HepG2 (cell line): Measurements from ENCODE around the gene GPATCH3. TPM values are rescaled to one million over a fixed set of nuclear protein-coding genes. Genes with fewer than 3 reads are reported as not detected.
A peak's percentile ranks its signal among the peaks of the same experiment; 100 is the strongest.

Experiments used
- LCORL ChIP-seq, 2 experiments: fragments of 450-650 bp in 1 of 2; sonication (generic) in 1 of 2; formaldehyde crosslinking in 1 of 2; IDR thresholded peaks; 2 replicates each; pipeline versions ENCODE4 v1.5.0 to v1.6.1; 2017 to 2020; ENCODE audit warnings: antibody characterized with exemption in 1 of 2, missing genetic modification reagents in 1 of 2
- MAF1 ChIP-seq: sonication (generic); formaldehyde crosslinking; IDR thresholded peaks from 2 replicates; pipeline ENCODE4 v1.5.0; 2020; ENCODE audit warnings: missing genetic modification reagents, borderline replicate concordance
- NFRKB ChIP-seq: fragments of 450-650 bp; IDR thresholded peaks from 2 replicates; pipeline ENCODE4 v1.6.1; 2017
- POLR2G ChIP-seq: fragments of 200-400 bp; formaldehyde crosslinking; IDR thresholded peaks from 2 replicates; pipeline ENCODE4 v1.6.1; 2018; ENCODE audit warnings: mild to moderate bottlenecking, low read depth, low read length, moderate library complexity
- SYNCRIP ChIP-seq: fragments of 200-400 bp; formaldehyde crosslinking; IDR thresholded peaks from 2 replicates; pipeline ENCODE4 v1.6.1; 2018; ENCODE audit warnings: mild to moderate bottlenecking, low read depth, low read length; ENCODE audit not compliant: insufficient read depth
- TBX3 ChIP-seq: fragments of 450-650 bp; IDR thresholded peaks from 2 replicates; pipeline ENCODE4 v1.6.1; 2017; ENCODE audit warnings: antibody characterized with exemption, mild to moderate bottlenecking, inconsistent platforms, borderline replicate concordance
- TOE1 ChIP-seq: sonication (generic); formaldehyde crosslinking; IDR thresholded peaks from 2 replicates; pipeline ENCODE4 v1.4.0; 2020; ENCODE audit warnings: mild to moderate bottlenecking, missing genetic modification reagents
- TOPORS ChIP-seq: sonication (generic); formaldehyde crosslinking; IDR thresholded peaks from 2 replicates; pipeline ENCODE4 v1.8.0; 2023; ENCODE audit warnings: mild to moderate bottlenecking, missing genetic modification reagents
- ZBTB42 ChIP-seq: sonication (generic); formaldehyde crosslinking; IDR thresholded peaks from 2 replicates; pipeline ENCODE4 v1.5.0; 2020; ENCODE audit warnings: mild to moderate bottlenecking, missing genetic modification reagents
- ZNF232 ChIP-seq: sonication (generic); formaldehyde crosslinking; IDR thresholded peaks from 2 replicates; pipeline ENCODE4 v1.4.0; 2020; ENCODE audit warnings: missing genetic modification reagents, borderline replicate concordance
- ZNF354B ChIP-seq: sonication (generic); formaldehyde crosslinking; IDR thresholded peaks from 2 replicates; pipeline ENCODE4 v1.8.0; 2022; ENCODE audit warnings: mild to moderate bottlenecking, missing genetic modification reagents
- ZNF441 ChIP-seq: sonication (generic); formaldehyde crosslinking; IDR thresholded peaks from 2 replicates; pipeline ENCODE4 v1.7.0; 2021; ENCODE audit warnings: missing genetic modification reagents, borderline replicate concordance
- ZNF530 ChIP-seq: sonication (generic); formaldehyde crosslinking; IDR thresholded peaks from 2 replicates; pipeline ENCODE4 v1.5.0; 2020; ENCODE audit warnings: low read depth, mild to moderate bottlenecking, missing genetic modification reagents
- ZNF550 ChIP-seq: sonication (generic); formaldehyde crosslinking; IDR thresholded peaks from 2 replicates; pipeline ENCODE4 v1.4.0; 2020; ENCODE audit warnings: mild to moderate bottlenecking, missing genetic modification reagents, borderline replicate concordance
- ZNF773 ChIP-seq: sonication (generic); formaldehyde crosslinking; IDR thresholded peaks from 2 replicates; pipeline ENCODE4 v1.4.0; 2020; ENCODE audit warnings: missing genetic modification reagents, borderline replicate concordance
- ZSCAN30 ChIP-seq: sonication (generic); formaldehyde crosslinking; IDR thresholded peaks from 2 replicates; pipeline ENCODE4 v1.5.0; 2020; ENCODE audit warnings: mild to moderate bottlenecking, missing genetic modification reagents
- polyA plus RNA-seq, 8 experiments: library from polyadenylated mRNA; depleted of rRNA in 3 of 8; stranded (reverse) in 7 of 8; unstranded in 1 of 8; fragments of >200 nt; fragmentation: Illumina TruSeq in 4 of 8; extraction: Trizol in 4 of 8; gene quantifications; 2 replicates each; pipeline versions ENCODE4 v1.2.1 to v1.2.3, GENCODE V29; 2011 to 2016; ENCODE audit warnings: low read depth in 4 of 8, missing spikeins in 1 of 8, mixed read lengths in 1 of 8; ENCODE audit not compliant: insufficient read depth in 1 of 8
- total RNA-seq, 5 experiments: library from RNA; depleted of rRNA; stranded (reverse); fragments of >200 nt; fragmentation: Illumina TruSeq; extraction: Trizol; gene quantifications; 2 replicates each; pipeline ENCODE4 v1.2.3, GENCODE V29; 2016; ENCODE audit warnings: low read depth in 1 of 5
- TF ChIP-seq, protein P1 (sequence below): sonication (generic); formaldehyde crosslinking; IDR thresholded peaks from 2 replicates; pipeline ENCODE4 v1.4.0; 2020; ENCODE audit warnings: missing genetic modification reagents, borderline replicate concordance
- TF ChIP-seq, protein P2 (sequence below): sonication (generic); formaldehyde crosslinking; IDR thresholded peaks from 2 replicates; pipeline ENCODE4 v1.4.0; 2020; ENCODE audit warnings: missing genetic modification reagents, borderline replicate concordance
- TF ChIP-seq, protein P3 (sequence below): sonication (generic); formaldehyde crosslinking; IDR thresholded peaks from 2 replicates; pipeline ENCODE4 v1.4.0; 2020; ENCODE audit warnings: mild to moderate bottlenecking, missing genetic modification reagents, borderline replicate concordance
- TF ChIP-seq, protein P4 (sequence below): sonication (generic); formaldehyde crosslinking; conservative IDR thresholded peaks from 2 replicates; pipeline ENCODE4 v1.4.0; 2020; ENCODE audit warnings: missing genetic modification reagents

The GPATCH3 gene
- total and polyA plus RNA-seq, 2 of the 13 experiments (the other 11 are each of a cell fraction or from before 2014, with no cell fraction given), result 8.3 to 11.0 TPM

DNA sequence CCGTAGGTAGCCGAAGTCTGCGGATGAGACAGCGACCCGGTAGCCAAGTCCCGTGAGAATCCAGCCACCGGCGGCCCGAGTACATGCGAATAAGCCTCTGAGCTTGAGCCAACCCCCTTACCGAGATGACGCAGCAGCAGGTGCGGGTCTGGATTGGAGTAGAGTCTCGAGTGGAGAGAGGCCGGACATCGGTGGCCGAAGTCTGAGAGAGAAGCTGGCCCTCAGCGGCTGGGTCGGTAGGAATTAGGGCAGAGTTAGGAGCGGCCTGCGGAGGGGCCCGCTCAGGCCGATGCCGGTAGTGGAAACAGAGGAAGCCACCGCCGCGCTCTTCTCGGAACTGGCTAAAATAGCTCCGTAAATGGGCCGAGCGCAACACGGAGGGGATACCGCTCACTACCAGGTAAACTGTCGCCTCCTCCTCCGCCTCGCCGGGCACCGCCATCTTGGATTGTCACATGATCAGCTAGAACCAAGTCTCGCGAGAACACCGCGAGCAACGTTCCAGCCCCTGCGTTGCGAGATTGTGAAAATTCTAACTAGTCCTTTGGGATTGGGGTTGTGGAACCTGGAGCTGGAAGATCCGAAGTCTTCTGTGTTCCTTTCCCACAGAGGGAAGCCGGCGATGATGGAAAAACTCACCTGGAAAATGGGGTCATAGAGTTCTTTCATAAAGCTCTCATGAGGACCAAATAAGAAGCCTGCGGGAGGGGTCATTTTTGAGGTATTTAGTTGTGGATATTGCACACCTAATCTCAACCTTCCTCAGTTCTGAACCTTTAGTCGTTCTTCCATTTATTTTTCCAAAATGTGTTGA is at the start of gene GPATCH3 (continued):
- TF ChIP-seq SYNCRIP, result no peak
- no peak for TF ChIP-seq ZNF441 (CRISPR knock-in tag)
- TF ChIP-seq POLR2G, result peak; percentile 96
- 0 out of 2 replicates have a peak, but pooled peaks have one; percentile 64 for TF ChIP-seq ZNF354B (CRISPR knock-in tag)
- no peak for TF ChIP-seq ZNF773 (CRISPR knock-in tag)
- TF ChIP-seq, protein P1, sequence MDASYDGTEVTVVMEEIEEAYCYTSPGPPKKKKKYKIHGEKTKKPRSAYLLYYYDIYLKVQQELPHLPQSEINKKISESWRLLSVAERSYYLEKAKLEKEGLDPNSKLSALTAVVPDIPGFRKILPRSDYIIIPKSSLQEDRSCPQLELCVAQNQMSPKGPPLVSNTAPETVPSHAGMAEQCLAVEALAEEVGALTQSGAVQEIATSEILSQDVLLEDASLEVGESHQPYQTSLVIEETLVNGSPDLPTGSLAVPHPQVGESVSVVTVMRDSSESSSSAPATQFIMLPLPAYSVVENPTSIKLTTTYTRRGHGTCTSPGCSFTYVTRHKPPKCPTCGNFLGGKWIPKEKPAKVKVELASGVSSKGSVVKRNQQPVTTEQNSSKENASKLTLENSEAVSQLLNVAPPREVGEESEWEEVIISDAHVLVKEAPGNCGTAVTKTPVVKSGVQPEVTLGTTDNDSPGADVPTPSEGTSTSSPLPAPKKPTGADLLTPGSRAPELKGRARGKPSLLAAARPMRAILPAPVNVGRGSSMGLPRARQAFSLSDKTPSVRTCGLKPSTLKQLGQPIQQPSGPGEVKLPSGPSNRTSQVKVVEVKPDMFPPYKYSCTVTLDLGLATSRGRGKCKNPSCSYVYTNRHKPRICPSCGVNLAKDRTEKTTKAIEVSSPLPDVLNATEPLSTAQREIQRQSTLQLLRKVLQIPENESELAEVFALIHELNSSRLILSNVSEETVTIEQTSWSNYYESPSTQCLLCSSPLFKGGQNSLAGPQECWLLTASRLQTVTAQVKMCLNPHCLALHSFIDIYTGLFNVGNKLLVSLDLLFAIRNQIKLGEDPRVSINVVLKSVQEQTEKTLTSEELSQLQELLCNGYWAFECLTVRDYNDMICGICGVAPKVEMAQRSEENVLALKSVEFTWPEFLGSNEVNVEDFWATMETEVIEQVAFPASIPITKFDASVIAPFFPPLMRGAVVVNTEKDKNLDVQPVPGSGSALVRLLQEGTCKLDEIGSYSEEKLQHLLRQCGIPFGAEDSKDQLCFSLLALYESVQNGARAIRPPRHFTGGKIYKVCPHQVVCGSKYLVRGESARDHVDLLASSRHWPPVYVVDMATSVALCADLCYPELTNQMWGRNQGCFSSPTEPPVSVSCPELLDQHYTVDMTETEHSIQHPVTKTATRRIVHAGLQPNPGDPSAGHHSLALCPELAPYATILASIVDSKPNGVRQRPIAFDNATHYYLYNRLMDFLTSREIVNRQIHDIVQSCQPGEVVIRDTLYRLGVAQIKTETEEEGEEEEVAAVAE (CRISPR knock-in tag), result no peak
- no peak; the same call in 1 of the 2 replicates for TF ChIP-seq ZSCAN30
- TF ChIP-seq TBX3, result no peak
- peak; percentile 89; the same call in 1 of the 2 replicates for TF ChIP-seq ZNF232 (CRISPR knock-in tag)
- TF ChIP-seq MAF1 (CRISPR knock-in tag), result no peak
- no peak for TF ChIP-seq ZBTB42 (CRISPR knock-in tag)
- TF ChIP-seq, protein P2, sequence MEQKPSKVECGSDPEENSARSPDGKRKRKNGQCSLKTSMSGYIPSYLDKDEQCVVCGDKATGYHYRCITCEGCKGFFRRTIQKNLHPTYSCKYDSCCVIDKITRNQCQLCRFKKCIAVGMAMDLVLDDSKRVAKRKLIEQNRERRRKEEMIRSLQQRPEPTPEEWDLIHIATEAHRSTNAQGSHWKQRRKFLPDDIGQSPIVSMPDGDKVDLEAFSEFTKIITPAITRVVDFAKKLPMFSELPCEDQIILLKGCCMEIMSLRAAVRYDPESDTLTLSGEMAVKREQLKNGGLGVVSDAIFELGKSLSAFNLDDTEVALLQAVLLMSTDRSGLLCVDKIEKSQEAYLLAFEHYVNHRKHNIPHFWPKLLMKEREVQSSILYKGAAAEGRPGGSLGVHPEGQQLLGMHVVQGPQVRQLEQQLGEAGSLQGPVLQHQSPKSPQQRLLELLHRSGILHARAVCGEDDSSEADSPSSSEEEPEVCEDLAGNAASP (CRISPR knock-in tag), result no peak
- TF ChIP-seq, protein P3, sequence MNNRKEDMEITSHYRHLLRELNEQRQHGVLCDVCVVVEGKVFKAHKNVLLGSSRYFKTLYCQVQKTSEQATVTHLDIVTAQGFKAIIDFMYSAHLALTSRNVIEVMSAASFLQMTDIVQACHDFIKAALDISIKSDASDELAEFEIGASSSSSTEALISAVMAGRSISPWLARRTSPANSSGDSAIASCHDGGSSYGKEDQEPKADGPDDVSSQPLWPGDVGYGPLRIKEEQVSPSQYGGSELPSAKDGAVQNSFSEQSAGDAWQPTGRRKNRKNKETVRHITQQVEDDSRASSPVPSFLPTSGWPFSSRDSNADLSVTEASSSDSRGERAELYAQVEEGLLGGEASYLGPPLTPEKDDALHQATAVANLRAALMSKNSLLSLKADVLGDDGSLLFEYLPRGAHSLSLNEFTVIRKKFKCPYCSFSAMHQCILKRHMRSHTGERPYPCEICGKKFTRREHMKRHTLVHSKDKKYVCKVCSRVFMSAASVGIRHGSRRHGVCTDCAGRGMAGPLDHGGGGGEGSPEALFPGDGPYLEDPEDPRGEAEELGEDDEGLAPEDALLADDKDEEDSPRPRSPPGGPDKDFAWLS (CRISPR knock-in tag), result no peak
- TF ChIP-seq, protein P4, sequence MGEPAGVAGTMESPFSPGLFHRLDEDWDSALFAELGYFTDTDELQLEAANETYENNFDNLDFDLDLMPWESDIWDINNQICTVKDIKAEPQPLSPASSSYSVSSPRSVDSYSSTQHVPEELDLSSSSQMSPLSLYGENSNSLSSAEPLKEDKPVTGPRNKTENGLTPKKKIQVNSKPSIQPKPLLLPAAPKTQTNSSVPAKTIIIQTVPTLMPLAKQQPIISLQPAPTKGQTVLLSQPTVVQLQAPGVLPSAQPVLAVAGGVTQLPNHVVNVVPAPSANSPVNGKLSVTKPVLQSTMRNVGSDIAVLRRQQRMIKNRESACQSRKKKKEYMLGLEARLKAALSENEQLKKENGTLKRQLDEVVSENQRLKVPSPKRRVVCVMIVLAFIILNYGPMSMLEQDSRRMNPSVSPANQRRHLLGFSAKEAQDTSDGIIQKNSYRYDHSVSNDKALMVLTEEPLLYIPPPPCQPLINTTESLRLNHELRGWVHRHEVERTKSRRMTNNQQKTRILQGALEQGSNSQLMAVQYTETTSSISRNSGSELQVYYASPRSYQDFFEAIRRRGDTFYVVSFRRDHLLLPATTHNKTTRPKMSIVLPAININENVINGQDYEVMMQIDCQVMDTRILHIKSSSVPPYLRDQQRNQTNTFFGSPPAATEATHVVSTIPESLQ (CRISPR knock-in tag), result no peak
- no peak for TF ChIP-seq ZNF550
- no peak for TF ChIP-seq TOE1 (CRISPR knock-in tag)
- no peak for TF ChIP-seq ZNF530 (CRISPR knock-in tag)
- TF ChIP-seq LCORL (IDR thresholded peaks at IDR 0.05), result no peak
- no peak for TF ChIP-seq LCORL (CRISPR knock-in tag; IDR thresholded peaks at IDR 0.05)
- TF ChIP-seq TOPORS, result peak; percentile 92
- TF ChIP-seq NFRKB, result peak; percentile 77
